GM23338 (cell line): ENCODE results near the gene FBXO8.

Source experiments
- CREB1 ChIP-seq: fragments of 250-450 bp; sonication (Bioruptor Pico); IDR thresholded peaks from 2 replicates; pipeline ENCODE4 v1.5.0; 2020; ENCODE audit warnings: low read depth, mild to moderate bottlenecking, moderate library complexity
- CTCF ChIP-seq, 2 experiments: fragments of 200-600 bp in 1 of 2; sonication (generic) in 1 of 2; conservative IDR thresholded peaks; 2 replicates each; pipeline versions ENCODE4 v1.5.1 to v1.6.1; 2016 to 2017; ENCODE audit warnings: antibody characterized with exemption in 2 of 2, low read depth in 2 of 2, mild to moderate bottlenecking in 2 of 2, moderate library complexity in 1 of 2
- EZH2 ChIP-seq: fragments of 200-600 bp; sonication (generic); IDR thresholded peaks from one replicate; pipeline ENCODE4 v1.8.0; 2017; ENCODE audit warnings: antibody characterized with exemption, mild to moderate bottlenecking, low read depth; ENCODE audit not compliant: unreplicated experiment
- EZH2phosphoT487 ChIP-seq: fragments of 200-600 bp; sonication (generic); IDR thresholded peaks from one replicate; pipeline ENCODE4 v1.8.1; 2018; ENCODE audit warnings: antibody characterized with exemption; ENCODE audit not compliant: unreplicated experiment
- JUNB ChIP-seq: IDR thresholded peaks from one replicate; pipeline ENCODE4 v1.6.1; 2016; ENCODE audit warnings: antibody characterized with exemption; ENCODE audit not compliant: unreplicated experiment
- POLR2AphosphoS5 ChIP-seq: IDR thresholded peaks from 2 replicates; pipeline ENCODE4 v1.6.1; 2016; ENCODE audit warnings: antibody characterized with exemption, low read depth
- ZNF114 ChIP-seq: fragments of 250-450 bp; sonication (Bioruptor Pico); IDR thresholded peaks from 2 replicates; pipeline ENCODE4 v1.5.0; 2020; ENCODE audit warnings: mild to moderate bottlenecking, moderate library complexity
- ZNF331 ChIP-seq: fragments of 250-450 bp; sonication (Bioruptor Pico); IDR thresholded peaks from 2 replicates; pipeline ENCODE4 v1.5.0; 2020; ENCODE audit warnings: low read depth, mild to moderate bottlenecking, moderate library complexity
- TF ChIP-seq, protein P1 (sequence below): IDR thresholded peaks from one replicate; pipeline ENCODE4 v1.6.1; 2018; ENCODE audit warnings: antibody characterized with exemption; ENCODE audit not compliant: unreplicated experiment

DNA sequence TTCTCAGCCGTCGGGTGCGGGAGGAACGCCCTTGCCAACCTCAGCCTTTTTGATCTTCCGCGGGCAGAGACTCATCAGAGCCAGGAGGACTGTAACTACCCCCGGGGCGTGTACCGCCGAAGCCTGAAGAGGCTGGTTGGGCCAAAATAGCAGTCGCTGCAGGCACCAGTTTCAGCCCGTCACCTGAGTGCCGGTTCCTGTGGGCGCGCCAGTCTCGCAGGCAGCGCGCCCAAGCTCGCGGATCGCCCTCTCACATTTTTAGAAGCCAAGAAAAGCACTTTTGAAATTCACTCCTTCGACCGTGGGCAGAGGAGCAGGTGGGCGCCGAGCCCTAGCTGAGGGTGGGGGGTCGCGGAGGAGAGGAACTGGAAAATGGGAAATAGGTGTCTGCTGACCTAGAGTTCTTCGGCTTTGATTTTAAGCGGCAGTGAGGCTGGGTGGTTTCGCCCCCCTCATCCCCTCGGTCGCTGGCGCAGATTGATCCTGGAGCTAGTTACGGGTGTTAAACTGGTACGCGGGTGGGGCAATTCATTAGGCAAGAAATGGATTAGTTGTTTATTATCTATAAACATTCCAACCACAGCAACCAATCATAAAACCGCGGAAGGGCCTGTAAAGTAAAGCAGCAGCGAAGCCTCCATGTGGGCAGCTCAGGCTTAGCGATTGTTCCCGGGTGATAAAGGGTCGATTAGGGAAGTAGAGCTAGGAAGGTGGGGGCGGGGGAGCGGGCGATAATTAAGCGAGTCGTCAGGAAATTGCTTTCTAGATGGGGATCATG is 69.2 kb downstream of the FBXO8 start:
- TF ChIP-seq CTCF (conservative IDR thresholded peaks at IDR 0.05; ENCODE audit: low read depth in 2 of 2) (no peak), EZH2 (peak; percentile 65), POLR2AphosphoS5 (no peak), ZNF114 (no peak), EZH2phosphoT487 (no peak), CREB1 (no peak), ZNF331 (CRISPR knock-in tag) (no peak), JUNB (no peak)
- TF ChIP-seq, protein P1, sequence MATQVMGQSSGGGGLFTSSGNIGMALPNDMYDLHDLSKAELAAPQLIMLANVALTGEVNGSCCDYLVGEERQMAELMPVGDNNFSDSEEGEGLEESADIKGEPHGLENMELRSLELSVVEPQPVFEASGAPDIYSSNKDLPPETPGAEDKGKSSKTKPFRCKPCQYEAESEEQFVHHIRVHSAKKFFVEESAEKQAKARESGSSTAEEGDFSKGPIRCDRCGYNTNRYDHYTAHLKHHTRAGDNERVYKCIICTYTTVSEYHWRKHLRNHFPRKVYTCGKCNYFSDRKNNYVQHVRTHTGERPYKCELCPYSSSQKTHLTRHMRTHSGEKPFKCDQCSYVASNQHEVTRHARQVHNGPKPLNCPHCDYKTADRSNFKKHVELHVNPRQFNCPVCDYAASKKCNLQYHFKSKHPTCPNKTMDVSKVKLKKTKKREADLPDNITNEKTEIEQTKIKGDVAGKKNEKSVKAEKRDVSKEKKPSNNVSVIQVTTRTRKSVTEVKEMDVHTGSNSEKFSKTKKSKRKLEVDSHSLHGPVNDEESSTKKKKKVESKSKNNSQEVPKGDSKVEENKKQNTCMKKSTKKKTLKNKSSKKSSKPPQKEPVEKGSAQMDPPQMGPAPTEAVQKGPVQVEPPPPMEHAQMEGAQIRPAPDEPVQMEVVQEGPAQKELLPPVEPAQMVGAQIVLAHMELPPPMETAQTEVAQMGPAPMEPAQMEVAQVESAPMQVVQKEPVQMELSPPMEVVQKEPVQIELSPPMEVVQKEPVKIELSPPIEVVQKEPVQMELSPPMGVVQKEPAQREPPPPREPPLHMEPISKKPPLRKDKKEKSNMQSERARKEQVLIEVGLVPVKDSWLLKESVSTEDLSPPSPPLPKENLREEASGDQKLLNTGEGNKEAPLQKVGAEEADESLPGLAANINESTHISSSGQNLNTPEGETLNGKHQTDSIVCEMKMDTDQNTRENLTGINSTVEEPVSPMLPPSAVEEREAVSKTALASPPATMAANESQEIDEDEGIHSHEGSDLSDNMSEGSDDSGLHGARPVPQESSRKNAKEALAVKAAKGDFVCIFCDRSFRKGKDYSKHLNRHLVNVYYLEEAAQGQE = no peak
